ENCODE data around the gene TEX51.

TEX51 gene

GRCh38 chr2:126883666-126884040, 15.0 kb upstream of the TEX51 start:
- Histone ChIP-seq H3K9me3 (ENCODE audit: low read length) (no peaks in the 10 kb centered on the region), H3F3A (ENCODE audit: insufficient read depth, low read length) (no peaks in the 10 kb centered on the region), H3K4me1 (ENCODE audit: insufficient read depth, low read length, severe bottlenecking) (no peaks in the 10 kb centered on the region), H3K36me3 (ENCODE audit: insufficient read depth, low read length) (no peaks in the 10 kb centered on the region), H3K79me2 (ENCODE audit: insufficient read depth, low read length) (no peaks in the 10 kb centered on the region), H2AFZ (ENCODE audit: low read length) (no peak overlapping the region), H3K27me3 (ENCODE audit: insufficient read depth, low read length) (no peaks in the 10 kb centered on the region), H3K27ac (ENCODE audit: low read depth, low read length, poor library complexity, severe bottlenecking) (no peak overlapping the region), H4K20me1 (ENCODE audit: insufficient read depth, low read length) (no peaks in the 10 kb centered on the region), H3K4me3 (ENCODE audit: low read depth, low read length, poor library complexity, severe bottlenecking) (no peak overlapping the region), H3K9ac (ENCODE audit: low read length) (no peak overlapping the region), H3K4me2 (ENCODE audit: low read length) (no peak overlapping the region), H3K9me2 (ENCODE audit: low read depth, low read length) (no peaks in the 10 kb centered on the region)
- TF ChIP-seq EZH2 (IDR thresholded peaks at IDR 0.05; ENCODE audit: borderline replicate concordance, low read length) = no peak
- TF ChIP-seq CTCF (IDR thresholded peaks at IDR 0.05; ENCODE audit: low read length) = no peak

GRCh38 chr2:126884861-126885750, 13.6 kb upstream of the TEX51 start:
- no peaks in the 10 kb centered on the region for H3K9me3 ChIP-seq (ENCODE audit: low read length)
- H3K79me2 ChIP-seq (ENCODE audit: insufficient read depth, low read length) = no peaks in the 10 kb centered on the region
- no peaks in the 10 kb centered on the region for H3K27me3 ChIP-seq (ENCODE audit: insufficient read depth, low read length)
- H3F3A ChIP-seq (ENCODE audit: insufficient read depth, low read length) = no peaks in the 10 kb centered on the region
- no peak overlapping the region for H3K4me2 ChIP-seq (ENCODE audit: low read length)
- no peaks in the 10 kb centered on the region for H3K4me1 ChIP-seq (ENCODE audit: insufficient read depth, low read length, severe bottlenecking)
- H3K9me2 ChIP-seq (ENCODE audit: low read depth, low read length) = no peaks in the 10 kb centered on the region
- no peak overlapping the region for H3K9ac ChIP-seq (ENCODE audit: low read length)
- H3K27ac ChIP-seq (ENCODE audit: low read depth, low read length, poor library complexity, severe bottlenecking) = no peak overlapping the region
- TF ChIP-seq EZH2 (IDR thresholded peaks at IDR 0.05; ENCODE audit: borderline replicate concordance, low read length) (no peak), CTCF (IDR thresholded peaks at IDR 0.05; ENCODE audit: low read length) (no peak)
- H2AFZ ChIP-seq (ENCODE audit: low read length) = no peak overlapping the region
- H3K4me3 ChIP-seq (ENCODE audit: low read depth, low read length, poor library complexity, severe bottlenecking) = no peak overlapping the region
- H3K36me3 ChIP-seq (ENCODE audit: insufficient read depth, low read length) = no peaks in the 10 kb centered on the region
- no peaks in the 10 kb centered on the region for H4K20me1 ChIP-seq (ENCODE audit: insufficient read depth, low read length)

GRCh38 chr2:126885751-126886210, 12.9 kb upstream of the TEX51 start:
- Histone ChIP-seq H3K4me3 (ENCODE audit: low read depth, low read length, poor library complexity, severe bottlenecking) (no peak overlapping the region), H3K9ac (ENCODE audit: low read length) (no peak overlapping the region), H2AFZ (ENCODE audit: low read length) (no peak overlapping the region)

More at GRCh38 chr2:126885751-126886210, 12.9 kb upstream of the TEX51 start:
- no peak for TF ChIP-seq EZH2 (IDR thresholded peaks at IDR 0.05; ENCODE audit: borderline replicate concordance, low read length)
- TF ChIP-seq CTCF (IDR thresholded peaks at IDR 0.05; ENCODE audit: low read length) = no peak
- H3K4me1 ChIP-seq (ENCODE audit: insufficient read depth, low read length, severe bottlenecking) = no peaks in the 10 kb centered on the region
- no peaks in the 10 kb centered on the region for H4K20me1 ChIP-seq (ENCODE audit: insufficient read depth, low read length)
- no peaks in the 10 kb centered on the region for H3K9me2 ChIP-seq (ENCODE audit: low read depth, low read length)
- H3K79me2 ChIP-seq (ENCODE audit: insufficient read depth, low read length) = no peaks in the 10 kb centered on the region
- no peaks in the 10 kb centered on the region for H3K9me3 ChIP-seq (ENCODE audit: low read length)
- H3F3A ChIP-seq (ENCODE audit: insufficient read depth, low read length) = no peaks in the 10 kb centered on the region
- no peaks in the 10 kb centered on the region for H3K27me3 ChIP-seq (ENCODE audit: insufficient read depth, low read length)
- H3K36me3 ChIP-seq (ENCODE audit: insufficient read depth, low read length) = no peaks in the 10 kb centered on the region
- H3K27ac ChIP-seq (ENCODE audit: low read depth, low read length, poor library complexity, severe bottlenecking) = no peak overlapping the region
- H3K4me2 ChIP-seq (ENCODE audit: low read length) = no peak overlapping the region
